HG03103 (cell line): ENCODE measurements around the gene MAP2.

Experiments used
- ATAC-seq: cut with Tn5 transposase; IDR thresholded peaks from one replicate; pipeline ENCODE4 v1.9.1; 2021; ENCODE audit warnings: low read depth; ENCODE audit not compliant: unreplicated experiment

Gene MAP2

GRCh38 chr2:209771474-209772289 lies 347.8 kb downstream of the MAP2 start, which contains the start of gene UNC80:
UNC80 (plus strand) TSS chr2:209771832; CDS start chr2:209772073, 241 bp downstream.
- ATAC-seq, result no peak

GRCh38 chr2:209772290-209772685 lies 348.4 kb downstream of the MAP2 start:
- ATAC-seq, result no peak

GRCh38 chr2:209773377-209773776 lies 349.5 kb downstream of the MAP2 start:
- ATAC-seq, result no peak
